Measurements from ENCODE around the gene GLT8D2.

- TF ChIP-seq USF2 (IDR thresholded peaks at IDR 0.05; ENCODE audit: borderline replicate concordance, low read depth, low read length) (no peak), REST (IDR thresholded peaks at IDR 0.05; ENCODE audit: low read depth, low read length) (no peak), CTCF (IDR thresholded peaks at IDR 0.05) (no peak), TAF1 (IDR thresholded peaks at IDR 0.05; ENCODE audit: borderline replicate concordance, low read depth, low read length) (no peak), SMC3 (IDR thresholded peaks at IDR 0.05; ENCODE audit: low read depth, low read length) (no peak), RFX5 (IDR thresholded peaks at IDR 0.05; ENCODE audit: low read length) (no peak)
These were observed 1.2 kb downstream of the GLT8D2 start for GRCh38 chr12:104048811-104049210.
